MG63 (cell line): ENCODE results near the gene CDKN3. TPM values are rescaled to one million over a fixed set of nuclear protein-coding genes. Genes with fewer than 3 reads are reported as not detected.
"Not testable (repeated sequence)": the region's sequence is repeated elsewhere in the genome, so short reads cannot be mapped to it uniquely, and the experiment has no call there.

ENCODE experiments used
- DNase-seq: peaks from one replicate; pipeline ENCODE4 v3.0.0-alpha.2; 2020
- H3K27me3 ChIP-seq: fragments of 250-450 bp; sonication (Bioruptor Pico); 2 replicates; pipeline ENCODE4 v1.5.1; 2020; ENCODE audit warnings: mild to moderate bottlenecking, moderate library complexity
- H3K36me3 ChIP-seq: fragments of 250-450 bp; sonication (Bioruptor Pico); 2 replicates; pipeline ENCODE4 v1.5.1; 2020; ENCODE audit warnings: mild to moderate bottlenecking, moderate library complexity
- H3K4me3 ChIP-seq: fragments of 250-450 bp; sonication (Bioruptor Pico); 2 replicates; pipeline ENCODE4 v1.5.1; 2020; ENCODE audit warnings: mild to moderate bottlenecking, moderate library complexity
- H3K9me3 ChIP-seq: fragments of 250-450 bp; sonication (Bioruptor Pico); 2 replicates; pipeline ENCODE4 v1.5.1; 2020; ENCODE audit warnings: mild to moderate bottlenecking, moderate library complexity
- total RNA-seq: library from RNA; depleted of rRNA; stranded (reverse); fragments of >200 nt; shearing (Covaris generic); gene quantifications from 2 replicates; pipeline ENCODE4 v1.2.3, GENCODE V29; 2014; ENCODE audit warnings: low replicate concordance

The CDKN3 gene
- total RNA-seq, 1 experiment from 2014 or later = 53.7 TPM

DNA sequence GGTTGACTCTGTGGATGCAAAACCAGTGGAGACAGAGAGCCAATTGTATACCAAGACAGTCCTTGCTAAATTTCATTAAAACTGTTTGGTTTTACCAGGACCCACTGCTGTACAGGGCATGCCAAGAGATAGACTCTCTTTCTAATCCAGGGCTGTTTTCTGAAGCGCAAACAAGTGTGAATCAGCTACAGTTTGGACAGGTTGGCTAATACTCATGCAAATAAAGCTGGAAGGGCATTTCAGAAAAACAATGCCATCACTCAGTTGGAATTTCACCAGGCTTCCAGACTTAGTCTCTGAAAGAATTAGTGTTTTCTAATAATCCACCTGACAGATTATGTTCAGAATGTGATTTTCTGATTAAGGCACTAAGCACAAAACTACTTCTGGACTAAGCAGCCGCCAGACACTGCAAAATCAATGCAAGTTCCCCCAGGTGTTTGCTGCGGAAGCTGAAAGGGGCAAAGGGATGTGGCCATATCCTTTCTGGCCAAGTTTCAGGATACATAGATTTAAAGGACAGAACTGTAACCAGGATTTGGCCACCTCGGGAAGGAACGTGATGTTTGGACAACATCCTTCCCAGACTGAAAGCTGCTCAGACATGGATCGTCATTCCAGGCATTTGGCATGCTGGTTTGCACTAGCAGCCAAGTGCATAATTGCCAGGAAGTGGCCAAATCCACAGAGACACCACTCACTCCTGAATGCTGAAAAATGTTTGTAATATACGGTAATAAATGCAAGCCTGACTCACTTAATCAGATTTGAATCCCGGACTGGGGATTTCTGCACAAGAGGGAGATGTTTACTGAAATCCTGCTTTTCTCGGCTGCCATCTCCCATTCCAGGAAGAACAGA, 32.0 kb upstream of the CDKN3 start:
- no peak overlapping the region for H3K4me3 ChIP-seq

DNA sequence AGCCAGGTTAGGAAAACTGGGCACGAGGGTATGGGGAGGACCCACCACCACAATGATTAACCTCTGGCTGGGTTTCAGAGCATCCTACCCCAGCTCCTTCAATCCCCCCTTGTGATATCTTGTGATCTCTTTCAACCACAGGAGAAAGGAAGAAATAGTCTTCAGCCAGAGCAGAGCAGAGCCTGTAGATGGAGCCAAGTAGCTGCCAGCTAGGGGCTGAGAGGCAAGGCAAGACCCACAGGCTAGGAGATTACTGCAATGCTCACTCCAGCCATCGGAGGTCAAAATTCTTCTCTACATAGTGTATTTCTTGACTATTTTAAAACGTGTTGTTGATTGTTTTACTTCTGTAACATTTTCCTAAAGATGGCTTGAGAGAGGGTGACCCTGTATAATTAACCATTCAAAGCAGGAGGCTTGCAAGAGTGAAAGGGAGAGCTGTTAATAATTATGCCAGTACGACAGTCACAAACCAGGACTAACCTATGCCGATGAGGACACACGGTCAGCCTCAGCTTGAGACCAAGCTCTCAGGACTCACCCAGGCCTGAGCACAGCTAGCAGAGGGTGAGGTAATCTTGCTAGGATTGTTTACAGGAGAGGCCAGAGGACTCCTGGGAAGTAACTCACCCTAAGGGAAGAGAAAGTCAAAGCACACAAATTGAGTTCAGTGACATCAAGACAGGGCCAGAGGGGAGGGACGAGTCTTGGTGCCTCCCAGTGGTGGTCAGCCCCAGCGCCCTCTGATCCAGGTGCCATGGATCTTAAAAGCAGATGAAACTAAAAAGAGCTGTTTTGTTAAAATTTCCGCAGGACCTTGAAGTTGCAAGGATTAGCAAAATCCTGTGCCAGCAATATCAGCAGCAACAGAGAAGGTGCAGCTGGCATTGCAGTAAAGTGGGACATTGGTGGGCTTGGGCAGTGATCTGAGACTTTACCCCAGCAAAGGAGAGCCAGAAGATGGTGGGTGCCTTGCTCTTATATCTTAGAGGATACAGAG, 29.8 kb upstream of the CDKN3 start:
- H3K36me3 ChIP-seq = no peaks in the 10 kb centered on the region
- no peak overlapping the region for H3K4me3 ChIP-seq
- peak; percentile 53 for DNase-seq
- H3K9me3 ChIP-seq = no peaks in the 10 kb centered on the region
- H3K27me3 ChIP-seq = no peaks in the 10 kb centered on the region

More for the DNA sequence above, 32.0 kb upstream of the CDKN3 start:
- DNase-seq = peak; percentile 82
- H3K9me3 ChIP-seq = no peaks in the 10 kb centered on the region
- H3K27me3 ChIP-seq = no peaks in the 10 kb centered on the region
- H3K36me3 ChIP-seq = no peaks in the 10 kb centered on the region

DNA sequence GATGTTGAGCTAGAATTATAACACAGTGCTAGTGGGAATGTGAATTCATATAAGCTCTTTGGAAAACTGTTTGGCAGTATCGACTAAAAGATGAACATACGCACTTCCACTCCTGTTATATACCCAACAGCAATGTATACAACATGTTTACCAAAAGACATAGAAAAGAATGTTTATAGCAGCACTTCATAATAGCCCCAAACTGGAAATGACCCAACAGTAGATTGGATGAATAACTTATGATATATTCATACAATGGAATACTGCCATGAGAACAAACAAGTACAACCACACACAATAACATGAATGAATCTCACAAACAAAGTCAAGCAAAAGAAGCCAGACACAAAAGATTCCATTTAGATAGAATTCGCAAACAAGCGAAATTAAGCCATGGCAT, 28.5 kb upstream of the CDKN3 start:
- H3K4me3 ChIP-seq = no peak overlapping the region
- H3K9me3 ChIP-seq = no peaks in the 10 kb centered on the region
- DNase-seq = no peak
- no peaks in the 10 kb centered on the region for H3K27me3 ChIP-seq
- no peaks in the 10 kb centered on the region for H3K36me3 ChIP-seq

DNA sequence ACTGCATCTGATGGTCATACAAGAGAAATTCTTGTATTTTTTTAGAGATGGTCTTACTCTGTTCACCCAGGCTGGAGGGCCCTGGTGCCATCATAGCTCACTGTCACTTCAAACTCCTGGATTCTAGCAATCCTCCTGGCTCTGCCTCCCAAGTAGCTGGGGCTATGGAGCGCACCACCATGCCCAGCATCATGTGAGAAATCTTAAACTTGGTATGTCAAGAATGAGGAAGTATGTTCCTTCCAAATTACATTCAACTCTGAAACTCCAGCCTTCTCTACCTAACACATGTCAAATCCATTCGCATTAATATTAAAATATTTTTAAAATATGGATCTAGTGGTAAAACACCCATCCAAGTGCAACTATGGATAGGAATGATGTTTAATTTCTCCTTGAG, 27.5 kb upstream of the CDKN3 start:
- Histone ChIP-seq H3K27me3 (no peaks in the 10 kb centered on the region), H3K4me3 (no peak overlapping the region), H3K36me3 (no peaks in the 10 kb centered on the region), H3K9me3 (no peaks in the 10 kb centered on the region)
- DNase-seq = no peak

DNA sequence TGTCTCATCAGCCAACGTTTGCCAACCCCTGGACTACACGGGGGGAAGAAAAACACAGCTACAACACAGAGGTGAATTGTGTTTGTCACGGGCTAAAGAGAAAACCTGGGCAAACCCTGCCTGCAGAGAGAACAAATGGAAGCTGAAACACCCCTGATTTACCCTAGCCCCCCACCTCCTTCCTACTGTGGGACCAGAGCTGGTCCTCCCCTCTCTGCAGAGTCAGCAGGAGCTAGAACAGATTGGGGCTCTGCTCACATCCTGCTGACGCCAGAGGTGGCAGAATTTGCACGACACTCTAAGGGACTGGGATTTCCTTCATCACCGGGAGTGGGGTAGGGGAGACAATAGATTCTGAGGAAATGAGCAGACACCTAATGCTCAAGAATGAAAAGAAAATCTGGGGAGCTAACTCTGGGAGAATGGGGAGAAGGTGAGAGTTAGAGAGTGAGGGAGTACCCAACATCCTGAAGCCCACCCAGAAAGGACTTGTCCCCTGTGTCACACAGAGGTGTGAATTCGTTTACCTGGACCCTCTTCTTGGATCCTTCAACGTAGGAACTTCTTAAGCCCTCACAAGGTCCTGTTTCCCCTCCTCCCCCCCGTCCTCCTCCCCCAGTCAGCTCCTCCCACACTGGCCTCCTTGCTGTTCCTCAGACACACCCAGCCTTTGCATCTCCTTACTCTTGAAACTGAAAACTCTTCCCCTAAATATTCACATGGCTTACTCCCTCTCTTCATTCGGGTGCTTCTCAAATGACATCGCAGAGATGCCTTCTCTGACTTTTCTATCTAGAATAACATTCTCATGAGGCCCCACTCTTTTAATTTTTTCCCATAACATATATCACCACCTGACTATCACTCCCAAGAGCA, 26.2 kb upstream of the CDKN3 start:
- Histone ChIP-seq H3K4me3 (no peak overlapping the region), H3K27me3 (no peaks in the 10 kb centered on the region), H3K36me3 (no peaks in the 10 kb centered on the region), H3K9me3 (no peaks in the 10 kb centered on the region)
- DNase-seq = no peak

DNA sequence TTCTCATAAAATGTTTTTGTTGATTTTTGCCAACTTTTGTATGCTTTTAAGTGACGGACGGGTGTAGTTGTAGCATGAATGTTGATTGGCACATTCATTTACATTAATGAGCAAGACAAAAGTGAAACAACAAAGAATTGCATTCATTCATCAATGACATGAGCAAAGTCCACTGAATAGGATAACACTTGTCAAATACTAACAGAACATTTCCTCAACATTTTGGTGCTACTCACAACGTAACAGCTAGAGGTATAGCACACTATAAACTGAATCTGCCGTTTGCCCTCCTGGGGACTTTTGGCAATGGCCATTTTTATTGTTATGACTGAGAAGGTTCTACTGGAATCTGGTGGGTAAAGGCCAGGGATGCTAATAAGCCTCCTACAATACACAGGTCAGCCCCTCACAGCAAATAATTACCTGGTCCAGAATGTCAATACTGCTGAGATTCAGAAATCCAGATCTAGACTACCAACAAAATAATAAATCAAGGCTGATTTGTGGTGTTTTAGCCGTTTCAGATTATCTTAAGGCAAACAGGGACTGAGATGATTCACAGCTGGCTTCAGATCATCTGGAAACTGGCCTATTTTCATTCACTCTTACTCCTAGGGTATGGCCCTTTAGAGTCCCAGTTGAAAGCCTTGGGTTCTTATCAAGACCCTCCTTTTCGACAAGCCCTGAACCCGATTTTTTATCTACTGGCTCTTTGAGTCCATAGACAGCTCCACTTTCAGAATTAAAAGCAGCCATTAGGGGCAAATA, 22.5 kb upstream of the CDKN3 start:
- DNase-seq = peak; percentile 62
- Histone ChIP-seq H3K9me3 (no peaks in the 10 kb centered on the region), H3K36me3 (no peaks in the 10 kb centered on the region), H3K27me3 (no peaks in the 10 kb centered on the region), H3K4me3 (no peak overlapping the region)

DNA sequence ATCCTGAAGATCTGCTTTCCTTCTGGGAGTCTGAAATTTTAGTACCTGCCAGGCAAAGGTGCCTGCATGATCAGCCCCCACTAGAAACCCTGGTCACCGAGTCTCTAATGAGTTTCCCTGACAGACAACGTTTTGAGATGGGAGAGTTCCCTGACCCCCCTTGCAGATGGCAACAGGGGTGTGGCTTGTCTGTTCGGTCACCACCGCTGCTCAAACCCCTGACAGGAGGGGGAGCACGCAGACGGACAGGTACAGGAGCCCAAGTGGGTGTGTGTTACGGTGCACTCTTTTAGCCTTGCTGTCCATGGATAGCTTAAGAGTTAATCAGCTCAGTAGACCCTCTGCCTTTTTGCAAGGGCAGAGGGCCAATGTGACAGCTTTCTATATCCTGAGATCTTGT, 19.3 kb upstream of the CDKN3 start:
- no peaks in the 10 kb centered on the region for H3K27me3 ChIP-seq
- DNase-seq = no peak
- no peaks in the 10 kb centered on the region for H3K9me3 ChIP-seq
- H3K36me3 ChIP-seq = no peaks in the 10 kb centered on the region
- H3K4me3 ChIP-seq = no peak overlapping the region

DNA sequence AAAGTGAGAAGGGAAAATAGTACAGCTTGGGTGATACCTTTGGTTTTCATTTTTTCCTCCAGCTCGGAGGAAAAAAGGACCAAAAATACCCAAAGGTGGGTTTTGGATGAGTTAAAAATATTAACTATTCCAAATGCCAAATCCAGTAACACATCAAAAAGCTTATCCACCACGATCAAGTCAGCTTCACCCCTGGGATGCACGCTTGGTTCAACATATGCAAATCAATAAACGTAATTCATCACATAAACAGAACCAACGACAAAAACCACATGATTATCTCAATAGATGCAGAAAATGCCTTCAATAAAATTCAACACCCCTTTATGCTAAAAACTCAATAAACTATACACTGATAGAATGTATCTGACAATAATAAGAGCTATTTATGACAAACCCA, 17.9 kb upstream of the CDKN3 start:
- not testable (repeated sequence) for H3K27me3 ChIP-seq, DNase-seq, H3K9me3 ChIP-seq, H3K36me3 ChIP-seq, H3K4me3 ChIP-seq

DNA sequence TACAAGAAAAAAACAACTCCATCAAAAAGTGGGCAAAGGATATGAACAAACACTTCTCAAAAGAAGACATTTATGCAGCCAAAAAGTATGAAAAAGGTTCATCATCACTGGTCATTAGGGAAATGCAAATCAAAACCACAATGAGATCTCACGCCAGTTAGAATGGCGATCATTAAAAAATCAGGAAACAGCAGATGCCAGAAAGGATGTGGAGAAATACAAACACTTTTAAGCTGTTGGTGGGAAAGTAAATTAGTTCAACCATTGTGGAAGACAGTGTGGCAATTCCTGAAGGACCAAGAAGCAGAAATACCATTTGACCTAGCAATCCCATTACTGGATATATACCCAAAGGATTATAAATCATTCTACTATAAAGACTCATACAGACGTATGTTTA, 16.2 kb upstream of the CDKN3 start:
- H3K9me3 ChIP-seq, H3K27me3 ChIP-seq, H3K4me3 ChIP-seq, DNase-seq, H3K36me3 ChIP-seq: not testable (repeated sequence)

DNA sequence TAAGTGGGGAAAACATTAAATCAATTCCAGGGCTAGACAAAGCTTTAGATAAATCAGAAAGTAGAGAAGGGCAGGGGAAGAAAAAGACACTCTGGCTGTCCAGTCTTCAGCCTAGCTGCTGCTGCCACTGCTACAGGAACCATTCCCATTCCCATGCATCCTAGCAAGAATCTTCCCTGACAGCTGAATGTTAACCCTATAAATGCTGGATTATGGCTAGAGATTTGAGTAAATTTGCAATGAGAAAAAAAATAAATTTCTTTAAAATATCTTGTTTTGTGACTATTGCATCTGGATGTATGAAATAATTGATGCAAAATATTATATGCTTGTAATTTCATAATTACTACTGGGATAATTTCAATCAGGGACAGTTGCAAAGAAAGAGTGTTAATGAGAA, 15.0 kb upstream of the CDKN3 start:
- H3K4me3 ChIP-seq = no peak overlapping the region
- no peaks in the 10 kb centered on the region for H3K9me3 ChIP-seq
- H3K36me3 ChIP-seq = no peaks in the 10 kb centered on the region
- H3K27me3 ChIP-seq = no peaks in the 10 kb centered on the region
- DNase-seq = no peak

DNA sequence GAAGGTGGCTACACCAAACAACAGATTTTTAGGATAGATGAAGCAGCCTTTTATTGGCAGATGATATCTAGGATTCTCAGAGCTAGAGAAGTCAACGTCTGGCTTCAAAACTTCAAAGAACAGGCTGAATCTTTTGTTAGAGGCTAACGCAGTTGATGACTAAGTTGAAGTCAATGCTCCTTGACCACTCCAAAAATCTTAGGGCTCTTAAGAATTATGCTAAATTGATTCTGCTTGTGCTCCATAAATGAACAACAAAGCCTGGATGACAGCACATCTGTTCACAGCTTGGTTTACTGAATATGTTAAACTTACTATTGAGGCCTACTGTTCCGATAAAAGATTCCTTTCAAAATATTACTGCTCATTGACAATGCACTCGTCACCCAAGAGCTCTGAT, 13.0 kb upstream of the CDKN3 start:
- H3K4me3 ChIP-seq = no peak overlapping the region
- H3K36me3 ChIP-seq = no peaks in the 10 kb centered on the region
- no peaks in the 10 kb centered on the region for H3K9me3 ChIP-seq
- no peak for DNase-seq
- H3K27me3 ChIP-seq = no peaks in the 10 kb centered on the region

DNA sequence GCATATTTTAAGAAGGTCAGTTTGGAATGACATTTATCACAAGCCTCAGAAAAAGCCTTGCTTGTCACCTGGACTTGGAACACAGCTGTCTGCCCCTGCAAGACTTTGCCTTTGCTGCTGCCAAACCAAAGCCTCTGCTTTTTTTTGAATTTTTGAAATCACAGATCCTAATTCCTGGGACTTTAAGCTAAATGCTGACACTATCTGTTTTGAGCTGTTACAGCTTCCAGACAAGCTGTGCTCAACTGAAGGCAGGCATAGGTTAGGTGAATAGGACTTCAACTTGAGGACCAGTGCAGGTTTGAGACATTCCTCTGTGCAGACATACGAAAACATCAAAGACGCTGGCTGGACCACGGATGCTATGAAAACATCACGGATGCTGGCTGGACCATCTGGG, 11.3 kb upstream of the CDKN3 start:
- Histone ChIP-seq H3K27me3 (no peaks in the 10 kb centered on the region), H3K4me3 (no peak overlapping the region), H3K9me3 (no peaks in the 10 kb centered on the region), H3K36me3 (no peaks in the 10 kb centered on the region)
- DNase-seq = no peak

DNA sequence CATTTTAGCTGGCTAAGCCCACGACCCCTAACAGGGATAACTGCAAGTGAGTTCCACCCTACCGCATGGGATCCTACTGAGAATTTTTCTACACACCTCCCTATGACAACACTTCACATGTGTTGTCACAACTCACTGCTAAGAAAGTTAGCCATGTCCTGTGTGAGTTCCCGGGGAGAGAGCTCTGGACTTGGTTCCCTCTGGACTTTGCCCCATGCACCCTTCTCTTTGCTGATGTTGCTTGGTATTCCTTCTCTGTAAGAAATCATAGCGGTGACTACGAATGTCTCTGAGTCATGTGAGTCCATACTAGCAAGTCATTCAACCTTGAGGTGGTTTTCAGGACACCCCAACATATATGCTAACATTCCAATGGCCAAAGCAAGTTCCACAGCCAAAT, 9.5 kb upstream of the CDKN3 start:
- no peak for DNase-seq
- no peaks in the 10 kb centered on the region for H3K9me3 ChIP-seq
- H3K4me3 ChIP-seq = no peak overlapping the region
- no peaks in the 10 kb centered on the region for H3K36me3 ChIP-seq
- no peaks in the 10 kb centered on the region for H3K27me3 ChIP-seq

DNA sequence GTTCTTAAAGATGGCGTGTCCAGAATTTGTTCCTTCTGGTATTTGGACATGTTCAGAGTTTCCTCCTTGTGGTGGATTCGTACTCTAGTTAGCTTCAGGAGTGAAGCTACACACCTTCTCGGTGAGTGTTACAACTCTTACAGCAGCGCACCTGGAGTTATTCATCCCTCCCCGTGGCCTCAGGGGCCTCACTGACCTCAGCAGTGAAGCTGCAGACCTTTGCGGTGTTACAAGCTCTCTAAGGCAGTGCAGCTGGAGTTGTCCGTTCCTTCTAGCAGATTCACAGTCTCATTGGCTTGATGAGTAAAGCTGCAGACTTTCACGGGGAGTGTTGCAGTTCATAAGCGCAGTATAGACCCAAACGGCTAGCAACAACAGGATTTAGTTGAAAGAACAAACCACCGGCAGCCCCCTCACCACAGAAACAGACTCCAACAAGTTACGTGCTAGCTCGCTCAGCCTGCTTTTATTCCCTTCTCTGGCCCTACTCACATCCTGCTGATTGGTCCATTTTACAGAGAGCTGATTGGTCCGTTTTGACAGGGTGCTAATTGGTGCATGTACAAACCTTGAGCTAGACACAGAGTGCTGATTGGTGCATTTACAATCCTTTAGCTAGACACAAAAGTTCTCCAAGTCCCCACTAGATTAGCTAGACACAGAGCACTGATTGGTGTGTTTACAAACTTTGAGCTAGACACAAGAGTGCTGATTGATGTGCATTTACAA, 4.5 kb upstream of the CDKN3 start:
- H3K9me3 ChIP-seq = no peaks in the 10 kb centered on the region
- no peaks in the 10 kb centered on the region for H3K27me3 ChIP-seq
- no peaks in the 10 kb centered on the region for H3K36me3 ChIP-seq
- DNase-seq = no peak
- no peak overlapping the region for H3K4me3 ChIP-seq

DNA sequence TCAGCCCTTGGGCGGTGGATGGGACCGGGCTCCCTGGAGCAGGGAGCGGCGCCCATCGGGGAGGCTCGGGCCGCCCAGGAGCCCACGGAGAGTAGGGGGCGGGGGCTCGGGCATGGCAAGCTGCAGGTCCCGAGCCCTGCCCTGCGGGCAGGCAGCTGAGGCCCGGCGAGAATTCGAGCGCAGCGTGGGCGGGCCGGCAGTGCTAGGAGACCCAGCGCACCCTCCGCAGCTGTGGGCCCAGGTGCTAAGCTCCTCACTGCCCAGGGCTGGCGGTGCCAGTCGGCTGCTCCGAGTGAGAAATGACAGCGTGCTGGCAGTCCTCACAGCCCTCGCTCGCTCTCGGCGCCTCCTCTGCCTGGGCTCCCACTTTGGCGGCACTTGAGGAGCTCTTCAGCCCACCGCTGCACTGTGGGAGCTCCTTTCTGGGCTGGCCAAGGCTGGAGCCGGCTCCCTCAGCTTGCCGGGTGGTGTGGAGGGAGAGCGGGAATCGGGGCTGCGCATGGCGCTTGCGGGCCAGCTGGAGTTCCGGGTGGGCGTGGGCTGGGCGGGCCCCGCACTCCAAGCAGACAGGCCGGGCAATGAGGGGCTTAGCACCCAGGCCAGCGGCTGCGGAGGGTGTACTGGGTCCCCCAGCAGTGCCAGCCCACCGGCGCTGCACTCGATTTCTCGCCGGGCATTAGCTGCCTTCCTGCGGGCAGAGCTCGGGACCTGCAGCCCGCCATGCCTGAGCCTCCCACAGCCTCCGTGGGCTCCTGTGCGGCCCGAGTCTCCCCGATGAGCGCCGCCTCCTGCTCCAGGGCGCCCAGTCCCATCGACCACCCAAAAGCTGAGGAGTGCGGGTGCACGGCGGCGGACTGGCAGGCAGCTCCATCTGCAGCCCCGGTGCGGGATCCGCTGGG, 3.6 kb upstream of the CDKN3 start:
- not testable (repeated sequence) for H3K9me3 ChIP-seq, H3K27me3 ChIP-seq, H3K4me3 ChIP-seq

More for the DNA sequence above, 3.6 kb upstream of the CDKN3 start:
- H3K36me3 ChIP-seq, DNase-seq: not testable (repeated sequence)
